GM19035 (cell line): ENCODE measurements around the gene YPEL3.
A peak's percentile ranks its signal among the peaks of the same experiment; 100 is the strongest.

Experiments used
- ATAC-seq: cut with Tn5 transposase; IDR thresholded peaks from one replicate; pipeline ENCODE4 v1.9.1; 2021; ENCODE audit not compliant: unreplicated experiment

The YPEL3 gene

GRCh38 chr16:30070490-30070889 is 25.5 kb downstream of the YPEL3 start:
- no peak for ATAC-seq

- no peak for ATAC-seq
Observed at GRCh38 chr16:30069611-30070462, 26.2 kb downstream of the YPEL3 start.

DNA sequence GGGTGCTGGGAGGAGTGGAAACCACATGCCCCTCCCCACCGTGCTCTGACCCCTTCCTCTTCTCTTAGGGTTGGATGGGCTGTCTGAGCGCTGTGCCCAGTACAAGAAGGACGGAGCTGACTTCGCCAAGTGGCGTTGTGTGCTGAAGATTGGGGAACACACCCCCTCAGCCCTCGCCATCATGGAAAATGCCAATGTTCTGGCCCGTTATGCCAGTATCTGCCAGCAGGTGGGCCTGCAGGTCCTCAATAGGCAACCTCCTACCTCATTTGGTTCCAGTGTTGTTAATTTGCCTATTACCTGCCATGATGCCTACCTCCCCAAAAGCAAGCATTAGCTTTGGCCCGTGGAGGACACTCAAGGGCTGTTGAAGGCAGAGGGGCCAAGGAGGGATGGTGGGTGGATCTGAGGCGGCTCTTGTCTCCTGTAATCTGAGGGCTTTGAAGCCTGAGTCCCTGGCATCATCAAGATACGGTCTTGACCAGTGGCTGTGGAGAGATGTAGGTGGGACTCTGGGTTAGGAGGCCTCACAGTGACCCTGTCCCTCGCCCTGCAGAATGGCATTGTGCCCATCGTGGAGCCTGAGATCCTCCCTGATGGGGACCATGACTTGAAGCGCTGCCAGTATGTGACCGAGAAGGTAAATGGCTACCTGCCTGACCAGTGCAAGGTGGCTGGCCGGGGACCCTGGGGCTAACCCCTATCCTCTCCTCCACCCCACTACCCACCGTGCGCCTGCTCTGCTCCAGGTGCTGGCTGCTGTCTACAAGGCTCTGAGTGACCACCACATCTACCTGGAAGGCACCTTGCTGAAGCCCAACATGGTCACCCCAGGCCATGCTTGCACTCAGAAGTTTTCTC is 27.0 kb downstream of the YPEL3 start:
- no peak for ATAC-seq

GRCh38 chr16:30068333-30068732 is 27.7 kb downstream of the YPEL3 start:
- no peak for ATAC-seq

DNA sequence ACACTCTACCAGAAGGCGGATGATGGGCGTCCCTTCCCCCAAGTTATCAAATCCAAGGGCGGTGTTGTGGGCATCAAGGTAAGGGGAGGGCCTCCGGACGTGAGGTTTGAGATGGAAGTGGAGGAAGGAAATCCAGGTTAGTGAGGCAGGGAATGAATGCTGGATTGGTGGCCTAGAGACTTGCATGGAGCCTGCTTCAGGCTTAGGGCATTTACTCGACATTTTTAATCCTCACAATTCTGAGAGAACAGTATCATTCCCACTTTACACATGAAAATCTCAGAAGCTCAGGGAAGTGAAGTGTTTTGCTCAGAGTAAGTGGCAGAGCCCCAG is 28.5 kb downstream of the YPEL3 start:
- no peak for ATAC-seq

- no peak for ATAC-seq
Observed at GRCh38 chr16:30066761-30067583, 29.0 kb downstream of the YPEL3 start.

GRCh38 chr16:30065943-30066760 is 29.9 kb downstream of the YPEL3 start:
- ATAC-seq, result no peak

DNA sequence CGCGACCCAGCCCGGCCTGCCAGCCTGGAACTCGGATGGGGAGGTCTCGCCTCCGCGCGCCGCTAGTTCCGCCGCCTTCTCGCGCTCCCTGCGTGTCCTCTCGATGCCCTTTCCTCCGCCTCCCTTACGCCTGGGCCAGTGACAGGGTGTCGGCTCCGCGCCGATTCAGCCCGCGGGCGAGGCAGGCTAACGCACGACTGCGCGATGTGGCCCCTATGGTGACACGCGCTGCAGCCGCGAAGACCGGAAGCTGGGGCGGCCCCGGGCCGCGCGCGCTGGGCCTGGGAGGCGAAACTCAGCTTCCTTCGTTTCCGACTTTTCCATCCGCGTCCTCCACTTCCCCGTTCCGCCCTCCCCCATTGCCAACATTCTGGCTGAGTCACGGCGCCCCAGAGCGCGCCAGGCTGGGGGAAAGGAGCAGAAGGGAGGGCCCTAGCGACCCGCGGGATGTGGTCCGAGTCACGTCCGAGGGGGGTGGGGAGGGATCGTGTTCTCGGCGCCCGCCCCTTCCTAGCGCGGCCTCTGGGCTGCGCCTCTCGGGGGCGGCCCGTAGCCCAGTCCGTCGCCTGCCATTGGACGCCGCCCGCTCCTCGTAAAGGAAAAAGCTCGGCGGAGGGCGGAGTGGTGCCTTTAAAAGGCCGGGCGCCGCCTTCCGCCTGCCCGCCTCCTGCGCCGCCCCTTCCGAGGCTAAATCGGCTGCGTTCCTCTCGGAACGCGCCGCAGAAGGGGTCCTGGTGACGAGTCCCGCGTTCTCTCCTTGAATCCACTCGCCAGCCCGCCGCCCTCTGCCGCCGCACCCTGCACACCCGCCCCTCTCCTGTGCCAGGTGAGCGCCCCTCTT is 30.7 kb downstream of the YPEL3 start, which contains the start of gene ALDOA:
Gene ALDOA (plus strand): TSS at position 659 of the 841 bp plus-strand sequence. CDS start 1,138 bp downstream, outside the sequence.
- peak; percentile 79 for ATAC-seq

DNA sequence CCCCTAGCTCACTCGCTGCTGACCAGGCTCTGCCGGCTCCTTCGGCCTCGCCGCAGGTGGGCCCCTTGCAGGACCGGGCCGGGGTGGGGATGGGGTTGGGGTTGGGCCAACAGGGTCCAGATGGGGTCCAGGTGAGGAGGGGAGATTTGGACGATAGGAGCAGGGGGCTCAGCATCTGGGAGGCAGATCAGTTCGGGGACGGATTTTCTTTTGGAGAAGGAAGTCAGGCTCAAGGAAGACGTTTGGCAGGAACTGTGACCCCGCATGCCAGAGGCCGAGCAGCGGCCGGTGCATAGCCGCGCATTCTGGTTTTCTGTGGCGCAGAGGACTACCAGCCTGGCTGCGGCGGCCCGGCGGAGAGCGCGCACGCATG is 31.3 kb downstream of the YPEL3 start:
- ATAC-seq, result peak; percentile 2

DNA sequence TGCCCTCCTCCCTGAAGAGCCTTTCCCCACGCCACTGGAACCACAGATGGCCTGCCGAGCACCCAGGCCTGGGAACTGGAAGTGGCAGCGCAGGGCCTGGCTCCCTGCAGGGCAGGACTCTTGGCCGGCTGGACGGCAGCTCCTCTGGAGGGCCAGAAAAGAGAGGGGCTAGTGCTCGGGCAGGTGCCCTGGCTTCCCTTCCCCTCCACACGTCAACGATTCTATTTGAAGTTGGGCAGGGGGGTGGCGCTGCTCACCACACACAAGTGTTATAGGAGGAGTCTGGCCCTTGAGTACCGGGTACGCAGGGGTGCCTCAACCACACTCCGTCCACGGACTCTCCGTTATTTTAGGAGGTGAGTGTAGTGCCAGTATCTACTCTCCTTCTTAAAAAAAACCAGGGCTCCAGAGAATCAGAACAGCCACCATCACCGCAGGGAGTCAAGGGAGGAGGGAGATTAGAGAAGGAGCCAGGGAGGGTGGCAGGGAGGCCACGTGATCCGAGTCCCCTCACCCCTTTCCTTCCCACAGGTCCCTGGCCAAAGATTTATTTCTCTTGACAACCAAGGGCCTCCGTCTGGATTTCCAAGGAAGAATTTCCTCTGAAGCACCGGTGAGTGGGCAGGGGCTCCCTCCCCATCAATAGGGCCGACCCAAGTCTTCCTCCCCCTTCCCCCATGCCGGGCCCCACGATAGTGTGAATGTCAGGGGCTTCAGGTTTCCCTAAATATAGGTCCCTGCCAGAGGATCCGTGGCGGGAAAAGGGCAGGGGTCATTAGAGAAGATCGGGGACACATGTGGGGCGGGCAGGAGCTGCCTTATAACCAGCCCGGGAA is 31.9 kb downstream of the YPEL3 start:
- no peak for ATAC-seq

DNA sequence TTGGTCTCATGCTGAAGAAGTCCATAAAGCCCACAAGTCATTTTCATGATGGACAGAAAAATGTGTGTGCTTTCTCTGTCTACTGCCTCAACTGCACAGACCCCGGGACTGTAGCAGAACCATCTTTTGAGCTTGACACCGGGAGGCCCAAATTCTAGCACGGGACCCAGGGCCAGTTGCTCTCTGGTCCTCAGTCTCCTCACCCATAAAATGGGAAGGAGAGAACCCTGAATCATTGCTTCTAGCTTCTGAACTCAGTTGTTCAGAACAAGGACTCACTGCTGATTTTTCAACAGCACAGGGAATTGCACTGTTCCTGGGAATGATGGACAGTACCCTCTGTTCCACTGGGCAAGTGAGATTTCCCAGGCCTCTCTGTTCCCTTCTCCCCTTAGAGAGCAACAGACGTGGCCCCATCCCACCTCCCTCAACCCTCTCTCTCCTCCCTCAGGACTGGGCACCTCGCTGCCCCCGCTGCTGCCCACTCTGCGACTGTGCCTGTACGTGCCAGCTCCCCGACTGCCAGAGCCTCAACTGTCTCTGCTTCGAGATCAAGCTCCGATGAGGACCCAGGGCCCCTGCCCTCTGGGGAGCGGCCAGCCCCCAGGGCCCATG is 32.6 kb downstream of the YPEL3 start:
- ATAC-seq, result no peak

DNA sequence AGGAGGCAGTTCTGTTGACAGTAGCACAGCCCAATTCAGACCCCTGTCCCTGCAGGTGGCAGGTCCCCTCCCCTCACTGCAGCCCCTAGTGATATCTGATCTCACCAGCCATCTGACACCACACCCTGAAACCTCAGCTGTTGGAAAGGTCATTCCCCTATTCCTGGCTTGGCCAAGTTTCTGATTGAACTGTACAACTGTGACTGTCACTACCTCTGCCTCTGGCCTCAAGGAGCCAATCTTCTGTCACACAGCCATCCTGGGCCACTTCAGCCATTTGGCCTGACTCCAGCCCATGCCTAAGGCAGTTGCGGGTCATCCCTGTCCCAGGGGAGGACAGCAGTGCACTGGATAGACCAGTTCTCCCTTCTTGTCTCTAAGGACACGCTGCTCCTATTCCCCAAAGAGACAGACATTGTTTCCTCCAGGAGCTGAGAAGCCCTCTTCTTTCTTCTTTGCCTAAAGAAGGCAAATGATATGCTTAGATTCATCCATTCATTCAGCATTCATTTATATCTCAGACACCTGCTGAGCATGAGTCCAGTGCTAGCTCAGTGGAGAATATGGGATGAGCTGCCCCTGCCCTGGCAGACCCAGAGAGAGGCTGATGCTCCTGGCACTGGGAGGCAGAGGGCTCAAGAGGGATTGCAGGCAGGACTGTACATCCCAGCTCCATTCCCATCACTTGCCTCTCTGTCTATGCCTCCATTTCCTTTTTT is 35.0 kb downstream of the YPEL3 start:
- ATAC-seq, result no peak

DNA sequence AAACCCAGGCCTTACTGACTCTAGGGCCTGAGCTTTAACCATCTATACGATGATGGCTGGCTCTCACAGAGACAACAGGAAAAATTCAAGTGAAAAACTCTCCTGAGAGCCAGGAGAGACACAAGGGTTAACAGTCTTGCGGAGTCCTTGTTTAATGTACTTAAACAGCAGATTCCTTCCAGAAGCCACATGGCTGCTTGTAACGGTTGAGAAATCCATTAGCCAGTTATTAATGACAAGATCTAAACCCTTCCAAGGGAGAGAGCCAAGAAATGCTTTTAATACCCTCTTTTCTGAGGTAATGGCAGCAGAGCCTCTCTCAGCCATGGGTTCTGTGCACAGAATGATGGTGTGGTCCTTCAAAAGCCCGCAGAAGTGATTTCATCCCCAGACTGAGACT is 35.7 kb downstream of the YPEL3 start:
- no peak for ATAC-seq

DNA sequence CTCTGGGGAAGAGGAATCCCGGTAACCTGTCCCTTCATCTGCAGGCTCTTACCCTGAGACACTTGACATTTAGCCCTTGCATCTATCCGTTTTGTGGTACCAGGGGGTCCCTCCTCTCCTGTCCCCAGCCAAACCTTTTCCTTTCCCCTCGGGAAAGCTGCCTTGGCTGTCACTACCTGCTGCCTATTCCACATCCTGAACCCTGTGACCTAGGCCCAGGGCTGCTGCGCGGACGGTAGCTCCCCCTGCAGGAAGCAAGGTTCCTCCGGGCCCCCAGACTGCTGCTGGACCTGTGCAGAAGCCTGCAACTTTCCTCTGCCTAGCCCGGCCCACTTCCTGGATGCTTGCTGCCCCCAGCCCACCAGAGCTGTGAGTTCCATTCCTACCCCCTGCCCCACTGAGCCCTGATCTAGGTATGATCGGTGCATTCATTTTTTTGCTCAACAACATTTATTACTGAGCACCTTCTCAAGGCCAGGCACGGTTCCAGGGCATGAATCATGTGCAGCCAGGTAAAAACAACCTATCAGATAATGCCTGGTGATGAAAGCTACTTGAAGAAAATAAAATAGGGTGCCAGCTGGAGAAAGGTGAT is 41.0 kb downstream of the YPEL3 start:
- no peak for ATAC-seq

DNA sequence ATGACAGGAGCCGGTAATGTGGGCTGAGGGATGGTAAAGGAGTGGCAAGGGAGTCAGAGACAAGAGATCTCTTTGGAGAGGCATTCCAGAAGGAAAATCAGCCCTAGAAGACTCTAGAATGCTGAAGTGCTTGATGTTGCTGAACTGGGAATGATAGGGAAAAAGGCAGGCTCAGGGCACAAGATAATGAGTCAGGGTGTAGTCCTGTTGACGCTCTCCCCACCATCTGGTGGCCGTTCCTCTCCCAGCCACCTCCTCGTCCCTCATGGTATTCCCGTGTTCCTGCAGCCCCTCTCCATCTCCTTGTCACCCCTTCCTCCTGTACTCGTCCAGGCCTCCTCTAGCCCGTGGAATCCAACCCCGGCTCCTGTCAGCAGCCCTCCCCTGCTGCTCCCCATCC is 41.6 kb downstream of the YPEL3 start:
- ATAC-seq, result no peak

DNA sequence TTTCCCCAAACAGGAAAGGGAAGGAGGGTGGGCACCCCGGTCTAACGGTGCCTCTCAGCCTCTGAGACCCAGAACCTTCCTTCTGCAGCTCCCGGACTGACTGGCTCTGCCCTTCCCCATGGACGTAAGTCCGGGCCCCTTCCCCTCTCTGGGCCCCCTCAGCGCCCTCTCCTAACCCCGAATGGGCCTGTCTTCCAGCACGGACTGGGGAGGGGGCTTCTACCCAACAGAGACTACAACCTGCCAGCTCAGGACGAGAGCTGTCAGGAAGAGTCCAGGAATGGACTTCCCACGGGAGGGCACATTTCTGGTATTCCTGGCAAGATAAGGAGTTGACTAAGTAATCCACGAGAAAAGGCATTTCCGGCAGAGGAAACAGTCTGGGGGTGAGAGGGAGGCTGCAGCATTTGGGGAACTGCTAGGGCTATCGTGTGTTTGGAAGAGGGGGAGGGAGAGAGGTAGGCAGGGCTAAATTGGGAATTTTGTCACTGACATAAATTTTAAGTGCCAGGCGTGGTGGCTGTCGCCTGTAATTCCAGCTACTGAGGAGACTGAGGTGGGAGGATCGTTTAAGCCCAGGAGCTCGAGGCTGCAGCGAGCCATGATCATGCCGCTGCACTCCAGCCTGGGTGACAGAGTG is 42.5 kb downstream of the YPEL3 start:
- ATAC-seq, result no peak
